Sigmoid colon (tissue), 4 donors: Measurements from ENCODE around the gene GRID1.

ENCODE experiments used
- EP300 ChIP-seq, 4 donors: sonication (generic); formaldehyde crosslinking; IDR thresholded peaks; one replicate each; pipeline ENCODE4 v1.6.1; 2017; ENCODE audit warnings: antibody characterized with exemption in 4 of 4
- POLR2A ChIP-seq, 2 donors: fragments of 450-650 bp; IDR thresholded peaks; one replicate each; pipeline ENCODE4 v1.6.1; 2016; ENCODE audit warnings: antibody characterized with exemption in 2 of 2, mild to moderate bottlenecking in 2 of 2, moderate library complexity in 2 of 2
- POLR2AphosphoS5 ChIP-seq, 4 donors: sonication (generic); formaldehyde crosslinking; IDR thresholded peaks; one replicate each; pipeline ENCODE4 v1.6.1; 2017; ENCODE audit warnings: antibody characterized with exemption in 4 of 4
- TF ChIP-seq, protein P1 (sequence below), 4 experiments: fragments of 450-650 bp in 3 of 4; fragments of 200-600 bp in 1 of 4; IDR thresholded peaks; one replicate each; pipeline ENCODE4 v1.5.1; 2016 to 2019; ENCODE audit warnings: antibody characterized with exemption in 4 of 4, mild to moderate bottlenecking in 3 of 4, moderate library complexity in 2 of 4

GRCh38 chr10:85642421-85643170 is 724.0 kb downstream of the GRID1 start:
- TF ChIP-seq POLR2A (IDR thresholded peaks at IDR 0.05) (no peak), POLR2AphosphoS5 (IDR thresholded peaks at IDR 0.05) (no peak), EP300 (IDR thresholded peaks at IDR 0.05) (no peak)
- TF ChIP-seq, protein P1, sequence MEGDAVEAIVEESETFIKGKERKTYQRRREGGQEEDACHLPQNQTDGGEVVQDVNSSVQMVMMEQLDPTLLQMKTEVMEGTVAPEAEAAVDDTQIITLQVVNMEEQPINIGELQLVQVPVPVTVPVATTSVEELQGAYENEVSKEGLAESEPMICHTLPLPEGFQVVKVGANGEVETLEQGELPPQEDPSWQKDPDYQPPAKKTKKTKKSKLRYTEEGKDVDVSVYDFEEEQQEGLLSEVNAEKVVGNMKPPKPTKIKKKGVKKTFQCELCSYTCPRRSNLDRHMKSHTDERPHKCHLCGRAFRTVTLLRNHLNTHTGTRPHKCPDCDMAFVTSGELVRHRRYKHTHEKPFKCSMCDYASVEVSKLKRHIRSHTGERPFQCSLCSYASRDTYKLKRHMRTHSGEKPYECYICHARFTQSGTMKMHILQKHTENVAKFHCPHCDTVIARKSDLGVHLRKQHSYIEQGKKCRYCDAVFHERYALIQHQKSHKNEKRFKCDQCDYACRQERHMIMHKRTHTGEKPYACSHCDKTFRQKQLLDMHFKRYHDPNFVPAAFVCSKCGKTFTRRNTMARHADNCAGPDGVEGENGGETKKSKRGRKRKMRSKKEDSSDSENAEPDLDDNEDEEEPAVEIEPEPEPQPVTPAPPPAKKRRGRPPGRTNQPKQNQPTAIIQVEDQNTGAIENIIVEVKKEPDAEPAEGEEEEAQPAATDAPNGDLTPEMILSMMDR (IDR thresholded peaks at IDR 0.05) = no peak
